Activated gamma-delta T cell treated with Interleukin-2 at 50 U/mL for 16 hours (primary cell): ENCODE measurements around the gene IGFBP2.

ENCODE experiments used
- DNase-seq: peaks from one replicate; pipeline ENCODE4 v3.0.0-alpha.2; 2020

IGFBP2 gene

DNA sequence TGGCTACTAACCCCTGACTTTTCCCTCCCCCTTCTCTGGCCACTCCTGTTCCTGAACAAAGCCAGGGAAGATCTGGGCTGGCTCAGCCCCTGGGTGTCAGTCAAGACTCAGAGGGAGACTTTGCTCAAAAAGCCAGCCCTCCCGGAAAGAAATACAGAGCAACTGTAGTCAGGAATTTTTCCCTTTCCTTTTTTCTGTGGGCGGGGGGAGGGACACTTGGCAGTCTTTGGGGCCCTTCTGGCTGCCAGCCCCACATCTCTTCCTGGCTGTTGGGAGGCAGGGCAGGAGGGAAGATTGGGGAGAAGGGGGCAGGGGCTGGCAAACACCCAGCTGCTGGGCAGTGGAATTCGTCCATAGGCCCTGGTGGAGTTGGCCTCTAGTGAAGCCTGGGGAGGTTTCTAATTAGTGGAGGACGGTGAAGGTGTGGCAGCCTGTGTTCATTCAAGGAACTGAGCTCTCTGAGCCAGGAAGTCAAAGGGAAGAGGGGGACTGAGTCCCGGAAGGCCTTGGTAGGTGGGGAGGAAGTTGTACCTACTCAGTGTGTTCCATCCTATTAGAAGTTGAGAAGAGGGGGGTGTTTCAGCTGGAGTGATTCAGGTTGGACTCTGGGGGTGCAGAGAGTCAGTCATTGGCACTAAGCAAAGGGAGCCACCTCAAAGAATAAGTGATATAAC lies 10.9 kb downstream of the IGFBP2 start:
- DNase-seq: no peak

DNA sequence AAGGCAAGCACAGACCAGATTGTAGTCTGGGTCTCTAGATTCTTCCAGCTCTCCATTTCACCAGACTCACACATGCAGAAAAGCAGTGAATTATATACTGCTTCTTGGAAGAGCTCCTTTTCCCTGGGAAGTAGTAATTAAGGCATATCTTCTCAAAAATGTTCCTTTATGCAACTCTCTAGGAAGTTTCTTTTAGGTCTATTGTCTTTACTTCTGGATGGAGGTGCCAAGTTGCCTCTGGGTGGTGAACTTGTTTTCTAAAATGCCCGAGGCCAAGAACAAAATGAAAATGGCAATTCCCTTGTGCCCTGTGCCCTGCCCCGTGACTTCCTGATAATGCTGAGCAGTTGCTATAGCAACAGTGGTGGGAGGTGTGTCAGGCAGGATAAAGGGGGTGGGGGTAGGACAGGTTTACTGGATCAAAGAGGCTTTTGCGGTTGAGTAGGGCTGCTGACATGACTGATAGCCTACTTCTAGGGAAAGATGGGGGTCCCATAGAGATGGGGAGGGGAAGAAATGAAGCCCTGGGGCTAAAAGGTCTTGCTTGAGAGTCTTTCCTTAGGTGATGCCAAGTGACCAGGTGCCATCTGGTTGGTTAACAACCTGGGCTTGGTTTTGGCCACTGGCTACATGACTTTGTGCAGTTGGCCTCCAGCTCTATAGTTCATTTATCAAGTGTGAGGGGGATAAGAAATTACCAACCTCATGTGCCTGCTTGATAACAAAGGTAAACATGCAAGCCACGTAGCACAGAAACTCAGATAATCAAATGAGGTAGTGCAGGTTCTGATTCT lies 11.8 kb downstream of the IGFBP2 start:
- no peak for DNase-seq

GRCh38 chr2:216645636-216645950 lies 12.4 kb downstream of the IGFBP2 start:
- no peak for DNase-seq

DNA sequence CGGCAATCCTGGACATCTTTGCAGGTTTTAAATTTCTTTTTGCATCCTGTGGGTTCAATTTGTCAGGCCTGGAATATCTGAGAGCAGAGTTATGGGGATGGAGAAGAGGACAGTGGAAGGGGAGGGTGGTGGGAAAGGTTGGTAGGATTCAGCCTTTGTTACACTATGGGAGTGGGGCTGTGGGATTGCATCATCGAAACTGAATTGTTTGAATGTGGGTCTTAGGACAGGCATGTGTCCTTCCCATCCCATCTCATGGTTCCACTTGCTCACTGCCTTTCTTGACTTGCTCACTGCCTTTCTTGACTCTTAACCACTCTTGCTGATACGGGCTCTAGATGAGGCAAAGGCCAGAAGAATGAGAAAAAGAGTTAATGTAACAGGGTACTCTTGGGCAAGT lies 12.9 kb downstream of the IGFBP2 start:
- DNase-seq: no peak

DNA sequence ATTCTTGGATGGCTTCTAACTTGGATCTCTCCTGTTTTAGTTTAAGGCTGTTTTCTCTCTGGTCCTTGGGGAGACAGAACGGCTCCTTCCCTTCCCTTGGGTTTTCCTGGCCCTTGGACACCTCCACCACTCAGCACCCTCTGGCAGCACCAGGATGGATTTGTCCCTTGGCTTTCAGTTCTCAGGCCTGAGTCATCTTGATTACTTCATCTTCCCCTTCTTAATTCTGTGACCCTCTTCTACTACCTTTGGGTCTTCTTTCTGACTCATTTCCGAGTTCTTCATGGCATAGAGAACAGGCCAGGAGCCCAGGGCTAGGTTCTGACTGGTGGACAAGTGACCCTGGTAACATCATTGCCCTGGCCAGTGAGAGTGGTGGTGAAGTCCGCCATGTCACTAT lies 14.9 kb downstream of the IGFBP2 start:
- DNase-seq: no peak

- no peak for DNase-seq
Measured at GRCh38 chr2:216649574-216649973, 16.4 kb downstream of the IGFBP2 start.

DNA sequence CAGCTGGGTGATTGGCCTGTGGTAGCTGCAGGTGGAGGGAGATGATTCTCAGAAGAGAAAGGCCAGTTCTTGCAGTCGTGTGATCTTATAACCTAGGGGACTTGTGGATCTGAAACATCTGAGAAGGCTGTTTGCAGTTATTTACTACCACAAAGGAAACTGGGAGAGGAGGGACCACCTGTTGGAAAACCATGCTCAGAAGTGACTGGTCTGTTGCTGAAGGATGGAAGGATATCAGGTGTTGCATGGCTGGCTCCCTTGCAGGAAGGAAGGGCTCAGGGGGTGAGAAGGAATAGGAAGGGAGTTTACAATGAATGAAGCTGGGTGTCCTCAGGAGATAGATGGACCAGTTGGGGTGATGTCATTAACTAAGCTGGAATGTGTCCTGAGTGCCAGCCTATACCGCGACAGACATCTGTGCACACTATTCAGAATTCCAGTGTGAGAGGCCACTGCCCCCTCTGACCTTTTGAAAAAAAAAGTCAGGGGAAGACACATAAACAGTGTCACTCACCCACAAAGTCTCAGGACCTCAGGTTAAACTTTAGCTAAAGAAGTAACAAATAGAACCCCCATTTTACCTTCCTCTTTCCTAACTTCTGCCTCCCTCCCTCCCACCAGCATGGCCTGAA lies 17.5 kb downstream of the IGFBP2 start:
- no peak for DNase-seq

DNA sequence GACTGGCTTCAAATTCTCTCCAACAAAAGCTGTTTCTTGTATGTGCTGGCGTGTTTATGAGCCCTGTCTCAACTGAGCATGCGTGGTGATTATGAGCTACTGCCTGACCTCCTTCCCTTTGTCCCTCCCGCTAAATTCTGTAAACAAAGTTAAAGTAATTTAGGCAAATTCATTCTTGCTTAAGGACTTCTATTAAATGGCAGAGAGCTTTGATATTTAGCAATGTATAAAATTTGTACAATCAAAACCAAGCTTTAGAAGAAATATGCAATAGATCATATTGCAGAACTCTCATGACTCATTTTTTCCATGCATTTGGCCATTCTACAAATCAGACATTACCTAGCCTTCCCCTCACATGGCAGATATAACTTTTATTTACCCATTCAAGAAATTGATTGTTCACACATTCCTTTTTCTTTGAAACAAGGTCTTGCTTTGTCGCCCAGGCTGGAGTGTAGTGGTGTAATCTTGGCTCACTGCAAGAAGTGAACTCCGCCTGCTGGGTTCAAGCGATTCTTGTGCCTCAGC lies 18.2 kb downstream of the IGFBP2 start:
- DNase-seq: no peak

- DNase-seq: no peak
Measured at GRCh38 chr2:216652566-216652965, 19.3 kb downstream of the IGFBP2 start.

- no peak for DNase-seq
Measured at GRCh38 chr2:216653093-216653799, 20.0 kb downstream of the IGFBP2 start.

DNA sequence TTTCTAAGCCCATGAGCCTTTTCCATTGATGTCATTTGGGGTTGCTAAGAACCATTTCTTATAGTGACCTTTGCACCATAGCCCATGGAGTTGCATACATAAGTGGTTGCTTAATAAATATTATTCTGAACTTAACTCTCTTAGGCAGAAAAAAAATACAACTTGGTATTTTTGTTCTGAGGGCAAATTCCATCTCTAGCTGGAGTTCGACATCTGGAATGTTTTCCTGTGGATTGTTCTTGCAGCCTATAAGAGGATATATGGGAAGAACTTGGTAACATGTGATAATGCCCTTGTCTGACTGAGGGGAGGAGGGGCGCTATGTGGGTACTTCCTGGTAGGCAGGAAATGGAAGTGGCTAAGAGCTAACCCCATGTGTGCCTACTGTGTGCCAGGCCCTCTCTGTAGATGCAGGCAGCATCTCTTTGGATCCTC lies 20.7 kb downstream of the IGFBP2 start:
- no peak for DNase-seq

- DNase-seq: no peak
Measured at GRCh38 chr2:216654528-216655052, 21.4 kb downstream of the IGFBP2 start.

GRCh38 chr2:216657086-216657855 lies 24.1 kb downstream of the IGFBP2 start:
- DNase-seq: no peak

DNA sequence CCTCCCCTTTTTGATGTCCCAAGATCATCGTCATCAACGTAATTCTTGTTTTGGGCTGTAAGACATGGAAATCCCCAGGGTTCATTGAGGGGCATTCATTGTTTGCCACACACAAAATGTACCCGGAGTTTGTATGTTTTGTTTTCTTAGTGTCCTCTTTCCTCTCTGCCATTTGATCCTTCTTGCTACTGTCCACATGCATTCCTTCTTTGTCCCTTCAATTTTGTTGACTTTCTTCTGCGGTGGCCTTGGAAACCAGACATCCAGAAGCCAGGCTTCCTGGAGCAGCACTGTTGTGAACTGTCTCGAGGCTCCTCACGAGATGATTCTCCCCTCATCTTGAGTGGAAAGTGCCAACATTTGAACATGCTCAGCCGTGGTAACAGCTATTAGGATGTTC lies 24.8 kb downstream of the IGFBP2 start:
- no peak for DNase-seq

GRCh38 chr2:216658757-216659156 lies 25.5 kb downstream of the IGFBP2 start:
- no peak for DNase-seq

GRCh38 chr2:216659276-216659675 lies 26.1 kb downstream of the IGFBP2 start:
- no peak for DNase-seq

DNA sequence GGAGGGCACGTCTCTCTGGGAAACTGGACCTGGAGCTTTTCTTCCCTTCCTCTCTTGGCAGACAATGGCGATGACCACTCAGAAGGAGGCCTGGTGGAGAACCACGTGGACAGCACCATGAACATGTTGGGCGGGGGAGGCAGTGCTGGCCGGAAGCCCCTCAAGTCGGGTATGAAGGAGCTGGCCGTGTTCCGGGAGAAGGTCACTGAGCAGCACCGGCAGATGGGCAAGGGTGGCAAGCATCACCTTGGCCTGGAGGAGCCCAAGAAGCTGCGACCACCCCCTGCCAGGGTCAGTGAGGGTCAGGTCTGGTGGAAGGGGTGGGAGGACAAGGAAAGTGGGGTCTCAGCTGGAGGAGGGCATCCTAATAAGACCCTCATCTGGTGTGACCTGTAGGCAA lies 27.3 kb downstream of the IGFBP2 start:
- no peak for DNase-seq

DNA sequence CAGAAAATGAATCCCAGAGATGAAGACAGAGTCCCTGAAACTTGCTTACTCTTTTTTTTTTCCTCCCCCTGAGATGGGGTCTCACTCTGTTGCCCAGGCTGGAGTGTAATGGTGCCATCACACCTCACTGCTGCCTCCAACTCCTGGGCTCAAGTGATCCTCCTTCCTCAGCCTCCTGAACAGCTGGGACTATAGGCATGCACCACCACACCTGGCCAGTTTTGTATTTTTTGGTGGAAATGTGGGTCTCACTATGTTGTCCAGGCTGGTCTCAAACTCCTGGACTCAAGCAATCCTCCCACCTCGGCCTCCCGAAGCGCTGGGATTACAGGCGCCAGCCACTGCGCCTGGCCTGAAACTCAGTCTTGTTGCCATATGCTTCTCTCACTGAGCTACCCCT lies 27.8 kb downstream of the IGFBP2 start:
- no peak for DNase-seq

DNA sequence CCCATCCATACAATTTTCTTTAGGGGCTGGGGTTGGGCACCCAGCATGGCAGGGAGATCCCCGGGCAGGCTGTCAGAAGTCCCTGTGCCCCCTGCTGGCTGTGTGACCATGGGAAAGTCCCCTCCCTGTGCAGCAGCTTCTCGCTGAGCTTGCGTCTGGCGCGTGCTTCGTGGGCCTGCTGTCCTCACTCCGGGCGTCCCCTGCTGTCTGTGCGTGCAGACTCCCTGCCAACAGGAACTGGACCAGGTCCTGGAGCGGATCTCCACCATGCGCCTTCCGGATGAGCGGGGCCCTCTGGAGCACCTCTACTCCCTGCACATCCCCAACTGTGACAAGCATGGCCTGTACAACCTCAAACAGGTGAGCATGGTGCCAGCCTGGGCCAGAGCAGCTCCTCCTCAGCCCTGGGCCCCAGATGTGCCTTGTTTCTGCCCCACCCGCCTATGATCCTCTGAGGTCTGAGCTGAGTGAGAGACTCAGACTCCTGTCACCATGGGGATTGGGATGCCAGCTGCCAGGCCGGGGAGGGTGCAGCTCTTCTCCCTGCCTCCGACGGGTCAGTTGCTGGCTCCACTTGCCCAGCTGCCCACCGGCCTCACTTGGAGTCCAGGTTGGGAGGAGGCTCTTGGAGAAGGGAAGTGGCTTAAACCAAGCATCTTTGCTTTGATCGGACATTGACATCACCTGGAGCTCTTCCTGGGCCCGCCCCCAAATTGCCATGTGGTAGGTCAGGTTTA lies 28.6 kb downstream of the IGFBP2 start:
- no peak for DNase-seq

DNA sequence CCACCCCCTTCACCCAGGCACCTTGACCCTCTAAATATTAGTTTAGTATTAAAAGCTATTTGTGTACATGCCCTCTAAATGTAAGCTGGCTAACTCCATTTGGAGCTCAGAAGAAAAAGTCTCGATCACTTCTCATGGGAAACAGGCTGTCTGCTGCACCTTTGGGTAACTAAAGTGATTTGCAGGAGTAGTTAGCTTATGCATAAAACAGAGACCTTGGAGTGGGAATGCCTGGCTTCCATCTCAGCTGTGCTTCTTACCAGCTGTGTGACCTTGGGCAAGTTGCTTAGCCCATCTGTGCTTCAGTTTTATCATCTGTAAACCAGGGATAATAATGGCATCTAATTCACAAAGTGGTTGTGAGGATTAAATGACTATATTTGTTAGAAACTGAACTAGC lies 29.9 kb downstream of the IGFBP2 start:
- DNase-seq: no peak

GRCh38 chr2:216663846-216664245 lies 30.6 kb downstream of the IGFBP2 start:
- DNase-seq: no peak
